Measurements from ENCODE around the gene PUS7L. TPM values are rescaled to one million over a fixed set of nuclear protein-coding genes. Genes with fewer than 3 reads are reported as not detected.
"Not testable (repeated sequence)": the region's sequence is repeated elsewhere in the genome, so short reads cannot be mapped to it uniquely, and the experiment has no call there.

PUS7L gene
- polyA plus RNA-seq, 2 donors = 1.7 to 1.9 TPM

GRCh38 chr12:43751360-43751759, 7.2 kb downstream of the PUS7L start:
- WGBS, 2 donors = 96 to 100% methylated on average over 4 to 5 of the region's 6 CpGs
- H3K27me3 ChIP-seq (ENCODE audit: control insufficient read depth in 1 of 2, insufficient read depth in 2 of 2, low read length in 2 of 2); H3K36me3 ChIP-seq (ENCODE audit: control insufficient read depth in 2 of 2, insufficient read depth in 2 of 2, low read length in 1 of 2); H3K27ac ChIP-seq (ENCODE audit: low read depth in 2 of 2, low read length in 1 of 2); H3K9me3 ChIP-seq (ENCODE audit: control insufficient read depth in 2 of 2, insufficient read depth in 1 of 2, low read depth in 1 of 2, low read length in 1 of 2); H3K4me3 ChIP-seq (ENCODE audit: low read depth in 1 of 2, low read length in 2 of 2); H3K4me1 ChIP-seq (ENCODE audit: control insufficient read depth in 2 of 2, insufficient read depth in 2 of 2, low read length in 1 of 2): not testable (repeated sequence)

- no peaks in the 10 kb centered on the region for H3K4me1 ChIP-seq (ENCODE audit: control insufficient read depth in 2 of 2, insufficient read depth in 2 of 2, low read length in 1 of 2)
- no peaks in the 10 kb centered on the region for H3K9me3 ChIP-seq (ENCODE audit: control insufficient read depth in 2 of 2, insufficient read depth in 1 of 2, low read depth in 1 of 2, low read length in 1 of 2)
- no peaks in the 10 kb centered on the region for H3K36me3 ChIP-seq (ENCODE audit: control insufficient read depth in 2 of 2, insufficient read depth in 2 of 2, low read length in 1 of 2)
- no peaks in the 10 kb centered on the region for H3K27me3 ChIP-seq (ENCODE audit: control insufficient read depth in 1 of 2, insufficient read depth in 2 of 2, low read length in 2 of 2)
- WGBS, 2 donors = 91 to 94% methylated on average over 3 of the region's 3 CpGs
- H3K4me3 ChIP-seq (ENCODE audit: low read depth in 1 of 2, low read length in 2 of 2) = no peak overlapping the region
- no peak overlapping the region for H3K27ac ChIP-seq (ENCODE audit: low read depth in 2 of 2, low read length in 1 of 2)
Observed at GRCh38 chr12:43750814-43751213, 7.8 kb downstream of the PUS7L start.

- H3K36me3 ChIP-seq (ENCODE audit: control insufficient read depth in 2 of 2, insufficient read depth in 2 of 2, low read length in 1 of 2) = peaks cover 0 to 2% of the 10 kb centered on the region in 2 donors
- no peaks in the 10 kb centered on the region for H3K9me3 ChIP-seq (ENCODE audit: control insufficient read depth in 2 of 2, insufficient read depth in 1 of 2, low read depth in 1 of 2, low read length in 1 of 2)
- H3K4me1 ChIP-seq (ENCODE audit: control insufficient read depth in 2 of 2, insufficient read depth in 2 of 2, low read length in 1 of 2) = no peaks in the 10 kb centered on the region
- no peaks in the 10 kb centered on the region for H3K27me3 ChIP-seq (ENCODE audit: control insufficient read depth in 1 of 2, insufficient read depth in 2 of 2, low read length in 2 of 2)
- H3K27ac ChIP-seq (ENCODE audit: low read depth in 2 of 2, low read length in 1 of 2) = no peak overlapping the region
- no peak overlapping the region for H3K4me3 ChIP-seq (ENCODE audit: low read depth in 1 of 2, low read length in 2 of 2)
- WGBS, 2 donors = 84 to 91% methylated on average over 5 of the region's 5 CpGs
Observed at GRCh38 chr12:43749016-43749415, 9.6 kb downstream of the PUS7L start.

GRCh38 chr12:43744826-43745225, 13.8 kb downstream of the PUS7L start:
- Histone ChIP-seq H3K4me1 (ENCODE audit: control insufficient read depth in 2 of 2, insufficient read depth in 2 of 2, low read length in 1 of 2) (no peaks in the 10 kb centered on the region), H3K36me3 (ENCODE audit: control insufficient read depth in 2 of 2, insufficient read depth in 2 of 2, low read length in 1 of 2) (peaks cover 4 to 5% of the 10 kb centered on the region in 2 donors), H3K9me3 (ENCODE audit: control insufficient read depth in 2 of 2, insufficient read depth in 1 of 2, low read depth in 1 of 2, low read length in 1 of 2) (no peaks in the 10 kb centered on the region), H3K27me3 (ENCODE audit: control insufficient read depth in 1 of 2, insufficient read depth in 2 of 2, low read length in 2 of 2) (no peaks in the 10 kb centered on the region), H3K27ac (ENCODE audit: low read depth in 2 of 2, low read length in 1 of 2) (no peak overlapping the region), H3K4me3 (ENCODE audit: low read depth in 1 of 2, low read length in 2 of 2) (no peak overlapping the region)

- Histone ChIP-seq H3K36me3 (ENCODE audit: control insufficient read depth in 2 of 2, insufficient read depth in 2 of 2, low read length in 1 of 2) (peaks cover 4 to 5% of the 10 kb centered on the region in 2 donors), H3K27ac (ENCODE audit: low read depth in 2 of 2, low read length in 1 of 2) (no peak overlapping the region), H3K4me1 (ENCODE audit: control insufficient read depth in 2 of 2, insufficient read depth in 2 of 2, low read length in 1 of 2) (no peaks in the 10 kb centered on the region), H3K27me3 (ENCODE audit: control insufficient read depth in 1 of 2, insufficient read depth in 2 of 2, low read length in 2 of 2) (no peaks in the 10 kb centered on the region), H3K9me3 (ENCODE audit: control insufficient read depth in 2 of 2, insufficient read depth in 1 of 2, low read depth in 1 of 2, low read length in 1 of 2) (no peaks in the 10 kb centered on the region), H3K4me3 (ENCODE audit: low read depth in 1 of 2, low read length in 2 of 2) (no peak overlapping the region)
Observed at GRCh38 chr12:43742106-43742505, 16.5 kb downstream of the PUS7L start.

- H3K27ac ChIP-seq (ENCODE audit: low read depth in 2 of 2, low read length in 1 of 2) = no peak overlapping the region
- H3K4me1 ChIP-seq (ENCODE audit: control insufficient read depth in 2 of 2, insufficient read depth in 2 of 2, low read length in 1 of 2) = no peaks in the 10 kb centered on the region
- H3K9me3 ChIP-seq (ENCODE audit: control insufficient read depth in 2 of 2, insufficient read depth in 1 of 2, low read depth in 1 of 2, low read length in 1 of 2) = no peaks in the 10 kb centered on the region
- no peaks in the 10 kb centered on the region for H3K27me3 ChIP-seq (ENCODE audit: control insufficient read depth in 1 of 2, insufficient read depth in 2 of 2, low read length in 2 of 2)
- peaks cover 4 to 8% of the 10 kb centered on the region in 2 donors for H3K36me3 ChIP-seq (ENCODE audit: control insufficient read depth in 2 of 2, insufficient read depth in 2 of 2, low read length in 1 of 2)
- WGBS, 2 donors = 74 to 80% methylated on average over 3 of the region's 3 CpGs
- H3K4me3 ChIP-seq (ENCODE audit: low read depth in 1 of 2, low read length in 2 of 2) = no peak overlapping the region
Observed at GRCh38 chr12:43740511-43741100, 18.0 kb downstream of the PUS7L start.

- Histone ChIP-seq H3K4me1 (ENCODE audit: control insufficient read depth in 2 of 2, insufficient read depth in 2 of 2, low read length in 1 of 2) (no peaks in the 10 kb centered on the region), H3K27ac (ENCODE audit: low read depth in 2 of 2, low read length in 1 of 2) (no peak overlapping the region), H3K4me3 (ENCODE audit: low read depth in 1 of 2, low read length in 2 of 2) (no peak overlapping the region), H3K27me3 (ENCODE audit: control insufficient read depth in 1 of 2, insufficient read depth in 2 of 2, low read length in 2 of 2) (no peaks in the 10 kb centered on the region), H3K9me3 (ENCODE audit: control insufficient read depth in 2 of 2, insufficient read depth in 1 of 2, low read depth in 1 of 2, low read length in 1 of 2) (no peaks in the 10 kb centered on the region), H3K36me3 (ENCODE audit: control insufficient read depth in 2 of 2, insufficient read depth in 2 of 2, low read length in 1 of 2) (peaks cover 0 to 6% of the 10 kb centered on the region in 2 donors)
- 57 to 60% methylated on average over 2 of the region's 2 CpGs for WGBS, 2 donors
Observed at GRCh38 chr12:43737646-43738045, 20.9 kb downstream of the PUS7L start.

GRCh38 chr12:43736927-43737440, 21.6 kb downstream of the PUS7L start:
- Histone ChIP-seq H3K4me1 (ENCODE audit: control insufficient read depth in 2 of 2, insufficient read depth in 2 of 2, low read length in 1 of 2) (no peaks in the 10 kb centered on the region), H3K9me3 (ENCODE audit: control insufficient read depth in 2 of 2, insufficient read depth in 1 of 2, low read depth in 1 of 2, low read length in 1 of 2) (no peaks in the 10 kb centered on the region), H3K27ac (ENCODE audit: low read depth in 2 of 2, low read length in 1 of 2) (no peak overlapping the region), H3K27me3 (ENCODE audit: control insufficient read depth in 1 of 2, insufficient read depth in 2 of 2, low read length in 2 of 2) (no peaks in the 10 kb centered on the region), H3K36me3 (ENCODE audit: control insufficient read depth in 2 of 2, insufficient read depth in 2 of 2, low read length in 1 of 2) (peaks cover 0 to 6% of the 10 kb centered on the region in 2 donors), H3K4me3 (ENCODE audit: low read depth in 1 of 2, low read length in 2 of 2) (no peak overlapping the region)
- WGBS, 2 donors = 85% methylated on average over 3 of the region's 3 CpGs

GRCh38 chr12:43733687-43734086, 24.9 kb downstream of the PUS7L start:
- H3K9me3 ChIP-seq (ENCODE audit: control insufficient read depth in 2 of 2, insufficient read depth in 1 of 2, low read depth in 1 of 2, low read length in 1 of 2) = no peaks in the 10 kb centered on the region
- peaks cover 0 to 3% of the 10 kb centered on the region in 2 donors for H3K36me3 ChIP-seq (ENCODE audit: control insufficient read depth in 2 of 2, insufficient read depth in 2 of 2, low read length in 1 of 2)
- H3K4me1 ChIP-seq (ENCODE audit: control insufficient read depth in 2 of 2, insufficient read depth in 2 of 2, low read length in 1 of 2) = no peaks in the 10 kb centered on the region
- H3K27me3 ChIP-seq (ENCODE audit: control insufficient read depth in 1 of 2, insufficient read depth in 2 of 2, low read length in 2 of 2) = no peaks in the 10 kb centered on the region
- no peak overlapping the region for H3K27ac ChIP-seq (ENCODE audit: low read depth in 2 of 2, low read length in 1 of 2)
- WGBS, 2 donors = 93 to 94% methylated on average over 3 of the region's 3 CpGs
- no peak overlapping the region for H3K4me3 ChIP-seq (ENCODE audit: low read depth in 1 of 2, low read length in 2 of 2)

- H3K27ac ChIP-seq (ENCODE audit: low read depth in 2 of 2, low read length in 1 of 2) = no peak overlapping the region
- 63 to 74% methylated on average over 4 of the region's 4 CpGs for WGBS, 2 donors
Observed at GRCh38 chr12:43730283-43730682, 28.3 kb downstream of the PUS7L start.

More at GRCh38 chr12:43730283-43730682, 28.3 kb downstream of the PUS7L start:
- Histone ChIP-seq H3K4me3 (ENCODE audit: low read depth in 1 of 2, low read length in 2 of 2) (no peak overlapping the region), H3K27me3 (ENCODE audit: control insufficient read depth in 1 of 2, insufficient read depth in 2 of 2, low read length in 2 of 2) (no peaks in the 10 kb centered on the region), H3K36me3 (ENCODE audit: control insufficient read depth in 2 of 2, insufficient read depth in 2 of 2, low read length in 1 of 2) (no peaks in the 10 kb centered on the region), H3K4me1 (ENCODE audit: control insufficient read depth in 2 of 2, insufficient read depth in 2 of 2, low read length in 1 of 2) (no peaks in the 10 kb centered on the region), H3K9me3 (ENCODE audit: control insufficient read depth in 2 of 2, insufficient read depth in 1 of 2, low read depth in 1 of 2, low read length in 1 of 2) (no peaks in the 10 kb centered on the region)

Measured in esophagus (tissue), 2 donors.